Osteoblast (primary cell): ENCODE data around the gene MT4. TPM values are rescaled to one million over a fixed set of nuclear protein-coding genes. Genes with fewer than 3 reads are reported as not detected.

ENCODE experiments used
- DNase-seq: peaks from one replicate; pipeline ENCODE4 v3.0.0; 2011; ENCODE audit warnings: low spot score, mixed read lengths; ENCODE audit not compliant: insufficient read length; ENCODE audit errors: missing footprints
- H2AFZ ChIP-seq: 2 replicates; pipeline ENCODE4 v1.6.0; 2011; ENCODE audit warnings: mild to moderate bottlenecking, low read length
- H3K27ac ChIP-seq: 2 replicates; pipeline ENCODE4 v1.5.1; 2011; ENCODE audit warnings: mild to moderate bottlenecking, low read depth, low read length, moderate library complexity
- H3K27me3 ChIP-seq: 2 replicates; pipeline ENCODE4 v1.6.0; 2012; ENCODE audit warnings: mild to moderate bottlenecking, control low read depth, inconsistent platforms, low read length, moderate library complexity; ENCODE audit not compliant: insufficient read depth
- H3K36me3 ChIP-seq: 2 replicates; pipeline ENCODE4 v1.5.1; 2011; ENCODE audit warnings: mild to moderate bottlenecking, low read length, control low read depth, moderate library complexity; ENCODE audit not compliant: insufficient read depth
- H3K4me1 ChIP-seq: 2 replicates; pipeline ENCODE4 v1.5.1; 2011; ENCODE audit warnings: mild to moderate bottlenecking, low read length, control low read depth, moderate library complexity; ENCODE audit not compliant: insufficient read depth
- H3K4me2 ChIP-seq: 2 replicates; pipeline ENCODE4 v1.6.0; 2011; ENCODE audit warnings: mild to moderate bottlenecking, low read length; ENCODE audit not compliant: insufficient read depth
- H3K4me3 ChIP-seq: fragments of 200-600 bp; sonication (generic); 3 replicates; pipeline ENCODE4 v1.5.1; 2012; ENCODE audit warnings: mild to moderate bottlenecking, low read length, inconsistent platforms; ENCODE audit not compliant: insufficient read depth
- H3K79me2 ChIP-seq: 2 replicates; pipeline ENCODE4 v1.6.0; 2012; ENCODE audit warnings: mild to moderate bottlenecking, low read length, control low read depth, inconsistent platforms; ENCODE audit not compliant: insufficient read depth
- H3K9me3 ChIP-seq: 2 replicates; pipeline ENCODE4 v1.5.1; 2011; ENCODE audit warnings: low read depth, low read length, control low read depth
- H4K20me1 ChIP-seq: 2 replicates; pipeline ENCODE4 v1.6.0; 2012; ENCODE audit warnings: mild to moderate bottlenecking, low read length, control low read depth; ENCODE audit not compliant: insufficient read depth
- total RNA-seq: library from RNA; depleted of rRNA; stranded (reverse); fragments of >200 nt; gene quantifications from 2 replicates; pipeline ENCODE4 v1.2.3, GENCODE V29; 2012
- TF ChIP-seq, protein P1 (sequence below): IDR thresholded peaks from 2 replicates; pipeline ENCODE4 v1.5.1; 2011; ENCODE audit warnings: mild to moderate bottlenecking, low read depth, low read length, moderate library complexity; ENCODE audit errors: extremely low read depth

The MT4 gene
- total RNA-seq, 1 donor: not detected

DNA sequence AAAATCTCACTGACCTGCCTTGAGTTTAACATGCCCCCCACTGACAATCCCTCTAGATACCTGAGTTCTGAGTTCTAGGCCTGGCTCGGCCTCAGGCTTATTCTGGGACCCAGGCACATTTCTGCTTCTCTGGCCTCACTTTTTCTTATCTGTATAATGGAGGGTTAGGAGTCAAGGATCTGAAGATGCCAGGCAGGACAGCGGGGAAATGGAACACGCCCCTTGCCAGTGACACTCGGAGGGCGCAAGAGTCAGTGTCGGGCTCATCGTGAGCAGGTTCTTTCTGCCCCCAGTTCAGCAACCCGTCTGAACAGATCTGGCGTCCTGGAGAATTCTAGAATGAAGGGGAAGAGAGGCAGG, 23.9 kb downstream of the MT4 start:
- no peaks in the 10 kb centered on the region for H3K36me3 ChIP-seq
- no peak overlapping the region for H3K27ac ChIP-seq
- peaks cover 50% of the 10 kb centered on the region for H3K27me3 ChIP-seq
- peak overlapping the region; percentile 63 for H3K4me2 ChIP-seq
- DNase-seq: no peak
- no peaks in the 10 kb centered on the region for H3K9me3 ChIP-seq
- H3K79me2 ChIP-seq: no peaks in the 10 kb centered on the region
- H3K4me3 ChIP-seq: peak overlapping the region; percentile 54
- TF ChIP-seq, protein P1, sequence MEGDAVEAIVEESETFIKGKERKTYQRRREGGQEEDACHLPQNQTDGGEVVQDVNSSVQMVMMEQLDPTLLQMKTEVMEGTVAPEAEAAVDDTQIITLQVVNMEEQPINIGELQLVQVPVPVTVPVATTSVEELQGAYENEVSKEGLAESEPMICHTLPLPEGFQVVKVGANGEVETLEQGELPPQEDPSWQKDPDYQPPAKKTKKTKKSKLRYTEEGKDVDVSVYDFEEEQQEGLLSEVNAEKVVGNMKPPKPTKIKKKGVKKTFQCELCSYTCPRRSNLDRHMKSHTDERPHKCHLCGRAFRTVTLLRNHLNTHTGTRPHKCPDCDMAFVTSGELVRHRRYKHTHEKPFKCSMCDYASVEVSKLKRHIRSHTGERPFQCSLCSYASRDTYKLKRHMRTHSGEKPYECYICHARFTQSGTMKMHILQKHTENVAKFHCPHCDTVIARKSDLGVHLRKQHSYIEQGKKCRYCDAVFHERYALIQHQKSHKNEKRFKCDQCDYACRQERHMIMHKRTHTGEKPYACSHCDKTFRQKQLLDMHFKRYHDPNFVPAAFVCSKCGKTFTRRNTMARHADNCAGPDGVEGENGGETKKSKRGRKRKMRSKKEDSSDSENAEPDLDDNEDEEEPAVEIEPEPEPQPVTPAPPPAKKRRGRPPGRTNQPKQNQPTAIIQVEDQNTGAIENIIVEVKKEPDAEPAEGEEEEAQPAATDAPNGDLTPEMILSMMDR: no peak
- H4K20me1 ChIP-seq: no peaks in the 10 kb centered on the region
- no peaks in the 10 kb centered on the region for H3K4me1 ChIP-seq
- H2AFZ ChIP-seq: no peak overlapping the region

DNA sequence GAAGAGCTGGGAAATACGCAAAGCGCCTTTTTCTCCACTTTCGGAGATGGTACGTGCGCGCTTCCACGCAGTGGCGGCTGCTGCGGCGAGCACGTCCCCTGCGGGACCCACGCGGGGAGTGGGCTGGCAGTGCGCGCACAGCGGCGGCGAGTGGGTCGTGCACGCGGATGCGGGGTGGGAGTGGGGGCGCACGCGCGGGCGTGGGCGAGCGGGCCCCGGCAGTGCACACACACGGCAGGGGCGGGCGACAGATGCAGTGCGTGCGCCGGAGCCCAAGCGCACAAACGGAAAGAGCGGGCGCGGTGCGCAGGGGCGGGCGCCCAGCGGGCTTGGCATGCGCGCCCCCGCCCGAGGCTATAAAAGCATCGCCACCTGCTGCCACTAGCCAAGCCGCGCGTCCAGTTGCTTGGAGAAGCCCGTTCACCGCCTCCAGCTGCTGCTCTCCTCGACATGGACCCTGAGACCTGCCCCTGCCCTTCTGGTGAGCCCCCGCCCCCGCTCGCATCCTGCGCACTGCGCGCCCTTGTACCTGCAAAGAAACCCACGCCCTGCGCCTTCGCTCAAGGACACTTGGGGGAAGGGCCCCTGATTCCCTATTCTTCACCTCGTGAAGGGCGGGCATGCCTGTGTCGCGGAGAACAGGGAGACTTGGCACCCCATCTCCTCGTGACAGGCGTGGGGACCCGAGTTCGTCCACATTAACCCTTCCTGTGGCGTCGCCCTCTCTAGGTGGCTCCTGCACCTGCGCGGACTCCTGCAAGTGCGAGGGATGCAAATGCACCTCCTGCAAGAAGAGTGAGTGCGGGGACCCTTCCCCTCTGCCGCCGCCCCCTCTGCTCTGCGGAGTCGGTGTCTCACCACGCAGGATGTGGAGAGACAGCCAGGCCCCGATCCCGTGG, 24.5 kb downstream of the MT4 start, which contains the start of gene MT3:
MT3 (plus strand) TSS at position 388 of the 899 bp plus-strand sequence; CDS start at position 451, 63 bp downstream.
- no peak for DNase-seq
- Histone ChIP-seq H3K36me3 (no peaks in the 10 kb centered on the region), H3K27me3 (peaks cover 50% of the 10 kb centered on the region), H3K9me3 (no peaks in the 10 kb centered on the region), H4K20me1 (no peaks in the 10 kb centered on the region), H3K4me3 (peak within 1 kb of the TSS; percentile 54), H3K4me2 (peak within 1 kb of the TSS; percentile 63), H3K79me2 (no peaks in the 10 kb centered on the region), H3K4me1 (no peaks in the 10 kb centered on the region), H2AFZ (no peak within 1 kb of the TSS), H3K27ac (no peak within 1 kb of the TSS)
- TF ChIP-seq, protein P1: no peak

DNA sequence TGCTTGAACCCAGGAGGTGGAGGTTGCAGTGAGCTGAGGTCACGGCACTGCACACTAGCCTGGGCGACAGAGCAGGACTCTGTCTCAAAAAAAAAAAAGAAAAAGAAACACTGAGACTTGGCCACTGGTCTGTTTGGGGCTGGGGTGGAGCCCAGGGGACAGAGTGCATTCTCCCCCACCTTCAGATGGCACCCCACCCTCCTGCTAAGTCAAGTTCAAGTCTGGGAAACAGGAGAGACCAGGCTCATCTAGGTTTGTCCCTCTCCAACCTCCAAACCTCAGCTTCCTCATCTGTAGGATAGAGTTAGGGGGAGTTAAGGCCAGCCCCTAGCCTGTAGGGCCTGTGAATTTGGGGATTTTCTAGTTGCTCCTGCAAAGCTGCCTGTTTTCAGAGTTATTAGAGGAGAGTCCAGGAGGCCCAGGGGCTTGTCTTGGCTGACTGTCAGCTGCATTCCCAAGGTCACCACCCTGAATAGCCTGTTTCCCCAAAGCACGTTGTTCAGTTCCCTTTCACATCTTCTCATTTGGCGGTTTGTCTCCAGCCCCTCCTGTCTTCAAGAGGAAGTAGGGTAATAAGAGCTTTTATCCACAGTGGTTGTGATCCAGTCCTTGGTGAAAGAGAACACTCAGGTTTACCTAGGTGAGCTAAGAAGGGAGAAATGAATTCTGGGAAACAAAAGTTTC, 26.6 kb downstream of the MT4 start:
- Histone ChIP-seq H3K4me3 (no peak overlapping the region), H3K9me3 (no peaks in the 10 kb centered on the region), H3K79me2 (no peaks in the 10 kb centered on the region), H4K20me1 (no peaks in the 10 kb centered on the region), H3K36me3 (no peaks in the 10 kb centered on the region), H3K27me3 (peaks cover 40% of the 10 kb centered on the region), H3K27ac (no peak overlapping the region), H3K4me1 (no peaks in the 10 kb centered on the region), H2AFZ (no peak overlapping the region), H3K4me2 (no peak overlapping the region)
- TF ChIP-seq, protein P1: no peak
- no peak for DNase-seq

DNA sequence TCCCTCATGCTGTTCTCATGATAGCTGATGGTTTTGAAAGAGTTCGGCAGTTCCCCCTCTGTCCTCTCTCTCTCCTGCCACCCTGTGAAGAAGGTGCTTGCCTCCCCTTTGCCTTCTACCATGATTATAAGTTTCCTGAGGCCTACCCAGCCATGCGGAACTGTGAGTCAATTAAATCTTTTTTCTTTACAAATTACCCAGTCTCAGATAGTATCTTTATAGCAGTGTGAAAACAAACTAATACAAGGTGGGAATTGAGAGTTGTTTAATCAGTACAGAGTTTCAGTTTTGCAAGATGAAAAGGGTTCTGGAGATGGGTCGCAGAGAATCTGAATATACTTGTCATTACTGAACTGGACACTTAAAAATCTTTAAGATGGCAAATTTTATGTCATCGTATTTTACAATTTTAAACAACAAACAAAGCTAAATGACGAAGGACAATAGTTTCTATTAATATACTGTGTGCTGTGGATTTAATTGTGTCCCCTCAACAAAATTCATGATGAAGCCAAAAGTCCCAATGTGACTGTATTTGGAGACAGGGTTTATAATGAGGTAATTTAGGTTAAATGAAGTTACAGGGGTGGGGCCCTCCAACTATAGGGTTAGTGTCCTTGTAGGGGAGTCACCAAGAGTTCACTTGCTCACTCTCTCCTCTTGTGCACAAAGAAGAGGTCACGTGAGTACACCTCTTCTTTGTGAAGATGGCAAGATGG, 28.9 kb downstream of the MT4 start:
- H3K27me3 ChIP-seq: peaks cover 27% of the 10 kb centered on the region
- TF ChIP-seq, protein P1: no peak
- no peaks in the 10 kb centered on the region for H3K79me2 ChIP-seq
- no peak overlapping the region for H3K27ac ChIP-seq
- H3K4me2 ChIP-seq: no peak overlapping the region
- DNase-seq: no peak
- no peaks in the 10 kb centered on the region for H3K9me3 ChIP-seq
- no peaks in the 10 kb centered on the region for H3K36me3 ChIP-seq
- H3K4me3 ChIP-seq: no peak overlapping the region
- no peak overlapping the region for H2AFZ ChIP-seq
- no peaks in the 10 kb centered on the region for H4K20me1 ChIP-seq
- H3K4me1 ChIP-seq: no peaks in the 10 kb centered on the region
